ENCODE data around the gene ISOC2. TPM values are rescaled to one million over a fixed set of nuclear protein-coding genes. Genes with fewer than 3 reads are reported as not detected.
A peak's percentile ranks its signal among the peaks of the same experiment; 100 is the strongest.

Gene ISOC2
- total and polyA plus RNA-seq, 9 of the 15 experiments (the other 6 are each of a cell fraction or from before 2014, with no cell fraction given): 1.2 to 229 (median 58.3) TPM

- TF ChIP-seq FOXP4 (CRISPR knock-in tag; IDR thresholded peaks at IDR 0.05; ENCODE audit: borderline replicate concordance) (peak; percentile 92; the same call in 1 of the 2 replicates), TAF15 (IDR thresholded peaks at IDR 0.05; ENCODE audit: low read depth, low read length) (no peak), ZBTB1 (CRISPR knock-in tag; IDR thresholded peaks at IDR 0.05; ENCODE audit: borderline replicate concordance, low read depth) (no peak), ZNF695 (CRISPR knock-in tag; IDR thresholded peaks at IDR 0.05) (no peak), FUS (optimal IDR thresholded peaks at IDR 0.05; ENCODE audit: low read depth, low read length) (no peak), PHF8 (IDR thresholded peaks at IDR 0.05; ENCODE audit: borderline replicate concordance, low read length) (peak; percentile 69; the same call in 1 of the 2 replicates), KDM2B (CRISPR knock-in tag; IDR thresholded peaks at IDR 0.05) (0 out of 2 replicates have a peak, but pooled peaks have one; percentile 34), ZNF408 (CRISPR knock-in tag; IDR thresholded peaks at IDR 0.05; ENCODE audit: low read depth) (no peak), HBP1 (CRISPR knock-in tag; IDR thresholded peaks at IDR 0.05) (no peak), NFATC3 (IDR thresholded peaks at IDR 0.05) (no peak), ZKSCAN3 (CRISPR knock-in tag; IDR thresholded peaks at IDR 0.05) (no peak), RBM34 (IDR thresholded peaks at IDR 0.05; ENCODE audit: borderline replicate concordance, insufficient read depth, low read length) (no peak), PPARD (CRISPR knock-in tag; IDR thresholded peaks at IDR 0.05) (no peak), PREB (CRISPR knock-in tag; IDR thresholded peaks at IDR 0.05) (no peak), TAF1 (IDR thresholded peaks at IDR 0.05; ENCODE audit: control insufficient read depth, extremely low read depth, insufficient read depth, low read length, severe bottlenecking) (no peak), ZMIZ1 (IDR thresholded peaks at IDR 0.05; ENCODE audit: low read depth in 2 of 2, low read length in 2 of 2) (0 out of 4 replicates have a peak, but pooled peaks of 1 of the 2 experiments have one; percentile 49), NR2C2 (CRISPR knock-in tag; IDR thresholded peaks at IDR 0.05) (0 out of 2 replicates have a peak, but pooled peaks have one; percentile 50), NR2C2 (tag; IDR thresholded peaks at IDR 0.05) (peak; percentile 74)
These were observed 14.8 kb upstream of the ISOC2 start, which contains the start of gene ZNF628 (continued) for GRCh38 chr19:55476100-55476775.
